Measurements from ENCODE around the gene PALLD. TPM values are rescaled to one million over a fixed set of nuclear protein-coding genes. Genes with fewer than 3 reads are reported as not detected.
"Not testable (repeated sequence)": the region's sequence is repeated elsewhere in the genome, so short reads cannot be mapped to it uniquely, and the experiment has no call there.

PALLD gene
- total and polyA plus RNA-seq, 9 donors: 86.1 to 155 (median 146) TPM

- WGBS (ENCODE audit: insufficient coverage): 10% methylated on average over 2 of the region's 6 CpGs
- Histone ChIP-seq H3K27me3 (ENCODE audit: control insufficient read depth, insufficient read depth, low read length) (no peaks in the 10 kb centered on the region), H3K9me3 (replicated peaks; ENCODE audit: control insufficient read depth, low read depth, low read length) (no peaks in the 10 kb centered on the region), H3K4me3 (ENCODE audit: low read length) (no peak overlapping the region), H3K27ac (ENCODE audit: low read length) (no peak overlapping the region), H3K36me3 (ENCODE audit: control insufficient read depth, insufficient read depth, low read length) (no peaks in the 10 kb centered on the region), H3K4me1 (ENCODE audit: control insufficient read depth, insufficient read depth, low read length) (peaks cover 5% of the 10 kb centered on the region)
- DNase-seq: no peak
These were observed 194.9 kb downstream of the PALLD start for GRCh38 chr4:168691631-168692369.

GRCh38 chr4:168693750-168694490, 197.1 kb downstream of the PALLD start:
- no peak overlapping the region for H3K4me3 ChIP-seq (ENCODE audit: low read length)
- peaks cover 3% of the 10 kb centered on the region for H3K36me3 ChIP-seq (ENCODE audit: control insufficient read depth, insufficient read depth, low read length)
- no peak overlapping the region for H3K27ac ChIP-seq (ENCODE audit: low read length)
- DNase-seq: no peak
- H3K4me1 ChIP-seq (ENCODE audit: control insufficient read depth, insufficient read depth, low read length): peaks cover 2% of the 10 kb centered on the region
- H3K9me3 ChIP-seq (replicated peaks; ENCODE audit: control insufficient read depth, low read depth, low read length): no peaks in the 10 kb centered on the region
- WGBS (ENCODE audit: insufficient coverage): 44% methylated on average over 4 of the region's 8 CpGs
- H3K27me3 ChIP-seq (ENCODE audit: control insufficient read depth, insufficient read depth, low read length): no peaks in the 10 kb centered on the region

GRCh38 chr4:168694667-168695066, 197.8 kb downstream of the PALLD start:
- H3K36me3 ChIP-seq (ENCODE audit: control insufficient read depth, insufficient read depth, low read length): peaks cover 3% of the 10 kb centered on the region
- peaks cover 2% of the 10 kb centered on the region for H3K4me1 ChIP-seq (ENCODE audit: control insufficient read depth, insufficient read depth, low read length)
- H3K27me3 ChIP-seq (ENCODE audit: control insufficient read depth, insufficient read depth, low read length): no peaks in the 10 kb centered on the region
- no peak overlapping the region for H3K4me3 ChIP-seq (ENCODE audit: low read length)
- no CpG with 5 or more reads among the region's 4 CpGs for WGBS (ENCODE audit: insufficient coverage)
- H3K27ac ChIP-seq (ENCODE audit: low read length): no peak overlapping the region
- H3K9me3 ChIP-seq (replicated peaks; ENCODE audit: control insufficient read depth, low read depth, low read length): no peaks in the 10 kb centered on the region
- DNase-seq: peak; percentile 63

- Histone ChIP-seq H3K4me1 (ENCODE audit: control insufficient read depth, insufficient read depth, low read length) (peaks cover 2% of the 10 kb centered on the region), H3K36me3 (ENCODE audit: control insufficient read depth, insufficient read depth, low read length) (peaks cover 3% of the 10 kb centered on the region), H3K27me3 (ENCODE audit: control insufficient read depth, insufficient read depth, low read length) (no peaks in the 10 kb centered on the region), H3K27ac (ENCODE audit: low read length) (no peak overlapping the region), H3K9me3 (replicated peaks; ENCODE audit: control insufficient read depth, low read depth, low read length) (no peaks in the 10 kb centered on the region), H3K4me3 (ENCODE audit: low read length) (no peak overlapping the region)
- DNase-seq: no peak
- no CpG with 5 or more reads among the region's 2 CpGs for WGBS (ENCODE audit: insufficient coverage)
These were observed 198.4 kb downstream of the PALLD start for GRCh38 chr4:168695288-168695687.

DNA sequence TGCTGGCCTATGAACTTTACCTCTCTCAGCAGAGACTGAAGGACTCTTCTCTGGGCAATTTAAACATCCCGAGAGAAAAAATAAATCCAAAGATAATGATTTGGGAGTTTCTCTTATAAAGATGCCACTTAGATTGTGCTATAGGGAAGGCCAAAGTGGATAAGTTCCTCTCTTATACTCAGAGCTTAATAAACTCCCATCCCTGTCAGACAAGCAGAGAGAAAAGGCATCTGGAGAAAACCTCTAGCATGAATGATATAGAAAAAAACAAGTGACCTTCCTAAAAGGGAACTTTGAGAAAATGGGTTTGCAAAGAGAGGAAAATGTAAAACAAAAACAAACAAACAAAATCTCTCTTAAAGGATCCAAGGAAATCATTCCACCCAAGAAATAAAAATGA, 199.4 kb downstream of the PALLD start:
- Histone ChIP-seq H3K4me1 (ENCODE audit: control insufficient read depth, insufficient read depth, low read length) (peaks cover 2% of the 10 kb centered on the region), H3K9me3 (replicated peaks; ENCODE audit: control insufficient read depth, low read depth, low read length) (no peaks in the 10 kb centered on the region), H3K36me3 (ENCODE audit: control insufficient read depth, insufficient read depth, low read length) (peaks cover 3% of the 10 kb centered on the region), H3K4me3 (ENCODE audit: low read length) (no peak overlapping the region), H3K27ac (ENCODE audit: low read length) (no peak overlapping the region), H3K27me3 (ENCODE audit: control insufficient read depth, insufficient read depth, low read length) (no peaks in the 10 kb centered on the region)
- no peak for DNase-seq
- WGBS (ENCODE audit: insufficient coverage): no CpG with 5 or more reads among the region's 1 CpG

- no CpG with 5 or more reads among the region's 4 CpGs for WGBS (ENCODE audit: insufficient coverage)
- H3K9me3 ChIP-seq (replicated peaks; ENCODE audit: control insufficient read depth, low read depth, low read length): no peaks in the 10 kb centered on the region
These were observed 200.0 kb downstream of the PALLD start for GRCh38 chr4:168696826-168697225.

DNA sequence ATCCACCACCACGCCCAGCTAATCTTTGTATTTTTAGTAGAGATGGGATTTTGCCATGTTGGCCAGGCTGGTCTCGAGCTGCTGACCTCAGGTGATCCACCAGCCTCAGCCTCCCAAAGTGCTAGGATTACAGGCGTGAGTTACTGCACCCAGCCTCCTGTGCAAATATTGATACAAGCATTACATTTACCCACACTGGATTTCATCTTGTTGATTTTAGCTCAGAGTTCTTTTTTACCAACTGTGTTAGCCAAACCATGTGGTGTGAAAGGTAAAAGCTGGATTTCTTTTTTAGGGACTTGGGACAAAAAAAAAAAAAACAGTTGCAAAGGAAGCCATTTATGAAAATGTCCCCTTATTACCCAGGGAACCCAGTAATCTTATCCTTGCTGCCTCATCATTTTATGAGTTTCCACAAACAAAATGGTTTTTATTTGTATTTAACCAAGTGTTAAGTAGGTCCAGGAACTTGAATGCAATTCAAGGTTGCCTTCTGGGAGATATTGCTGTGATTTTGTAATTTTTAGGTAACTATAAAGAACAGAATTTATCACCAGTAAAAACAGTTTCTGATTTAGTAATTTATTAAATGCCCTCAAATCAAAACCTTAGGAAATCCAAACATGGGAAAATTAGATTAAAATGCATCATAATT, 202.5 kb downstream of the PALLD start:
- DNase-seq: no peak
- H3K4me1 ChIP-seq (ENCODE audit: control insufficient read depth, insufficient read depth, low read length): no peaks in the 10 kb centered on the region
- H3K4me3 ChIP-seq (ENCODE audit: low read length): no peak overlapping the region
- H3K27me3 ChIP-seq (ENCODE audit: control insufficient read depth, insufficient read depth, low read length): no peaks in the 10 kb centered on the region
- peaks cover 5% of the 10 kb centered on the region for H3K36me3 ChIP-seq (ENCODE audit: control insufficient read depth, insufficient read depth, low read length)
- peaks cover 2% of the 10 kb centered on the region for H3K9me3 ChIP-seq (replicated peaks; ENCODE audit: control insufficient read depth, low read depth, low read length)
- no peak overlapping the region for H3K27ac ChIP-seq (ENCODE audit: low read length)
- WGBS (ENCODE audit: insufficient coverage): 80% methylated on average over 1 of the region's 3 CpGs

More at GRCh38 chr4:168696826-168697225, 200.0 kb downstream of the PALLD start:
- H3K4me1 ChIP-seq (ENCODE audit: control insufficient read depth, insufficient read depth, low read length): peaks cover 2% of the 10 kb centered on the region
- H3K27ac ChIP-seq (ENCODE audit: low read length): no peak overlapping the region
- DNase-seq: peak; percentile 63
- H3K4me3 ChIP-seq (ENCODE audit: low read length): no peak overlapping the region
- peaks cover 4% of the 10 kb centered on the region for H3K36me3 ChIP-seq (ENCODE audit: control insufficient read depth, insufficient read depth, low read length)
- H3K27me3 ChIP-seq (ENCODE audit: control insufficient read depth, insufficient read depth, low read length): no peaks in the 10 kb centered on the region

DNA sequence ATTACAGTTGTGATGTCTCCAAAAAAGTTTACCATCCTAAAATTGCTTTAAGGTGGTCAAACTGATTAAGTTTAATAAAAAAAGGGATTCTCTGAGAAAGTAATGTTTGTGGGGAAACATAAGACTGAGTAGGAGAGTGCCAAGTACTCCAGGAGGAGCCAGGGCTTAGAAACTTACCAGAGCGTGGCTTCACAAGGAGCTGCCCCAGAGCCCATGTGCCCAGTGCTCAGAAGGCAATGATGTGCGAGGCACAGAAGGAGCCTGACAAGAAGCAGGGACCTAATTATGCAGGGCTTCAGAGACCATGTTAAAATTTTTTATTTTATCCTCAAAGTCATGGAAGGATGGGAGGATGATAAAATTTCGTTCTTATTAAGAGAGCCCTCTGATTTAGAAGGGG, 204.2 kb downstream of the PALLD start:
- H3K4me1 ChIP-seq (ENCODE audit: control insufficient read depth, insufficient read depth, low read length): no peaks in the 10 kb centered on the region
- H3K27ac ChIP-seq (ENCODE audit: low read length): no peak overlapping the region
- DNase-seq: no peak
- H3K9me3 ChIP-seq (replicated peaks; ENCODE audit: control insufficient read depth, low read depth, low read length): peaks cover 2% of the 10 kb centered on the region
- WGBS (ENCODE audit: insufficient coverage): 81% methylated on average over 2 of the region's 3 CpGs
- no peak overlapping the region for H3K4me3 ChIP-seq (ENCODE audit: low read length)
- peaks cover 5% of the 10 kb centered on the region for H3K36me3 ChIP-seq (ENCODE audit: control insufficient read depth, insufficient read depth, low read length)
- no peaks in the 10 kb centered on the region for H3K27me3 ChIP-seq (ENCODE audit: control insufficient read depth, insufficient read depth, low read length)

- WGBS (ENCODE audit: insufficient coverage): no CpG with 5 or more reads among the region's 4 CpGs
- H3K36me3 ChIP-seq (ENCODE audit: control insufficient read depth, insufficient read depth, low read length); H3K27ac ChIP-seq (ENCODE audit: low read length); H3K27me3 ChIP-seq (ENCODE audit: control insufficient read depth, insufficient read depth, low read length); H3K4me1 ChIP-seq (ENCODE audit: control insufficient read depth, insufficient read depth, low read length); H3K4me3 ChIP-seq (ENCODE audit: low read length); DNase-seq; H3K9me3 ChIP-seq (replicated peaks; ENCODE audit: control insufficient read depth, low read depth, low read length): not testable (repeated sequence)
These were observed 205.8 kb downstream of the PALLD start for GRCh38 chr4:168702581-168703087.

DNA sequence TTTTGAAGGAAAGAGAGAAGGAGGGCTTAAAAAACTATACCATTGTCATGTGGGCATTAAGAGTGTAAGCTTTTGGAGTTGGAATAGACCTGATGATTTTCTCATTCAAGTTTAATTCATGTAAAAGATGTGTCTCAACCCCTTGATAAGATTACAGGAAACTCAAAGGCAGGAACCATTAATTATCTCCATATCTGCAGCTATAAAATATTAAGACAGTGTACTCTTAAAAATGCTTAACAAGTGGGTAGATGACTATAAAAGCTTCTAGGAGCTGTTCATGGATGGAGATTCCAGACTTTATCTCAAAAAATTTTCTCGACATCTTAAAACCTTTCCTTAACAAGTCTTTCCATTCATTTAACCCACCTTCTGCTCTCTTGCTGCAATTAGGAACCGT, 208.3 kb downstream of the PALLD start:
- Histone ChIP-seq H3K36me3 (ENCODE audit: control insufficient read depth, insufficient read depth, low read length) (peaks cover 2% of the 10 kb centered on the region), H3K27me3 (ENCODE audit: control insufficient read depth, insufficient read depth, low read length) (no peaks in the 10 kb centered on the region), H3K27ac (ENCODE audit: low read length) (no peak overlapping the region), H3K4me1 (ENCODE audit: control insufficient read depth, insufficient read depth, low read length) (no peaks in the 10 kb centered on the region), H3K4me3 (ENCODE audit: low read length) (no peak overlapping the region), H3K9me3 (replicated peaks; ENCODE audit: control insufficient read depth, low read depth, low read length) (peaks cover 2% of the 10 kb centered on the region)
- DNase-seq: no peak
- no CpG with 5 or more reads among the region's 2 CpGs for WGBS (ENCODE audit: insufficient coverage)
